ENCODE data around the gene CMIP.
"Not testable (repeated sequence)": the region's sequence is repeated elsewhere in the genome, so short reads cannot be mapped to it uniquely, and the experiment has no call there.

Gene CMIP

DNA sequence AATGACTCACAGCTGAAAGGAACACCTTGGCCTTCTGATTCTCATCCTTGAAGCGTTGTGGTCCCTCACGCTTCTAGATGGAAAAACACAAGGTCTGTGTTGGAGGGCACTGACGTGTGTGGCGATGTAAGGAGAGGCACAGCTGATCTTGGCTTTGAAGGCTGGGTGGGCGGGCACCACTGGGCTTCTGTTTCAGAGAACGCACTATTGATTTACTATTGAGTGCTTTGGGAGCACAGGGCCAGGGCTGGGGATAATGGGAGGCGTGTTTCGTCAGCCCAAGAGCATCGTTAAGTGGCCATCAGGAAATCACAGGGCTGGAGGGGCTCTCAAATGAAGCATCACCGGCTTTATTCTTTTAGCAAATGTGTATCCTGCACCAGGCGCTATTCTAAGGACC, 70.7 kb downstream of the CMIP start:
- DNase-seq (no peak), ATAC-seq (replicated peaks) (no peak)
- H3K9me3 Mint-ChIP-seq: no peaks in the 10 kb centered on the region
- H3K4me1 Mint-ChIP-seq (ENCODE audit: low read depth in 2 of 2): peaks cover 40% of the 10 kb centered on the region in 2 donors
- H3K27me3 Mint-ChIP-seq: no peaks in the 10 kb centered on the region
- H3K36me3 Mint-ChIP-seq (ENCODE audit: insufficient read depth): peaks cover 14% of the 10 kb centered on the region
- H3K4me3 Mint-ChIP-seq: no peak overlapping the region
- H3K27ac Mint-ChIP-seq: peak overlapping the region; percentile 86 to 94

DNA sequence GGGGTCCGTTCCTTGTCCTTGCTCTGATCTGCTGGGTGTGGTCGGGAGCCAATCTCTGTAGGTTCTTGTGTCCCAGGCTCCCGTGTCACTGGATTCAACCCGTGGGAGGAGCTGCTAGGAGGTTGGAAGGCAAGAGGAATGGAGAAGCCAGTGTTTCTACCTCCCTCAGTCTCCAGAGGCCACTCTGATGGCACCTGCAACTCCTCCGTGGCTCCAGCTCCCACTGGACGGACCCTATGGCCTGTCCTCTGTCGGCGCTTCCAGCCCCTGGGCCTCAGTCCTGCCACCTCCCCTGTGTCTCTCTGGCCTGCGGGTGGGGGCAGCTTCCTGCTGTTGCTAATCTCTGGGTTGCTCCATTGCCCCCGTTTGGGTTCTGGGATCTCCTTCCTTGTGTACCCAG, 71.1 kb downstream of the CMIP start:
- H3K4me1 Mint-ChIP-seq (ENCODE audit: low read depth in 2 of 2): peaks cover 45% of the 10 kb centered on the region in 2 donors
- no peaks in the 10 kb centered on the region for H3K27me3 Mint-ChIP-seq
- H3K27ac Mint-ChIP-seq: peak overlapping the region; percentile 86 to 94

DNA sequence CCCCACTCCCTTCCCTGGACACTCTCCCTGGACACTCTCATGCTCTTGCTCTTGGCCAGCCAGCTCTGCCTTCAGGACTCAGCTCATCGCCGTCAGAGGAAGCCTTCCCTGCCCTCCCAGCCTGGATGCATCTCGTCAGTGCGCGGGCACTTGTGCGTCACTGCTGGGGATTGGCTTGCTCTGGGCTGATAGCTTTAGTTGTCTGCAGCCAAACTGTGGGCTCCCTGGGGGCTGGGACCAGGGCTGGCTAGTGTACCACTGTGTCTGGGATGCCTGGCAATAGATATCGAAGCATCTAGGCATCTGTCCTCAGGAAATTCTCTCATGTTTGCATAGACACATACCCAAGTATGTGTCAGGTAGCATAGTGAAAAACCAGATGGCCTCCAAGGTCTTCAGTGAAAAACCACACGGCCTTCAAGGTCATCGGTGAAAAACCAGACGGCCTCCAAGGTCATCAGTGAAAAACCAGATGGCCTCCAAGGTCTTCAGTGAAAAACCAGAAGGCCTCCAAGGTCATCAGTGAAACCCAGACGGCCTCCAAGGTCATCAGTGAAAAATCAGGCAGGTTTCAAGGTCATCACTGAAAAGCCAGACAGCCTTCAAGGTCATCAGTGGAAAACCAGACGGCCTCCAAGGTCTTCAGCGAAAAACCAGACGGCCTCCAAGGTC, 72.0 kb downstream of the CMIP start:
- H3K36me3 Mint-ChIP-seq (ENCODE audit: insufficient read depth): peaks cover 27% of the 10 kb centered on the region
- ATAC-seq (replicated peaks) (no peak), DNase-seq (no peak)
- no peak overlapping the region for H3K4me3 Mint-ChIP-seq
- no peaks in the 10 kb centered on the region for H3K9me3 Mint-ChIP-seq
- peak overlapping the region; percentile 67 to 94 for H3K27ac Mint-ChIP-seq
- H3K4me1 Mint-ChIP-seq (ENCODE audit: low read depth in 2 of 2): peaks cover 48 to 50% of the 10 kb centered on the region in 2 donors
- H3K27me3 Mint-ChIP-seq: no peaks in the 10 kb centered on the region

More for the DNA sequence above, 71.1 kb downstream of the CMIP start:
- no peaks in the 10 kb centered on the region for H3K9me3 Mint-ChIP-seq
- DNase-seq: no peak
- ATAC-seq (replicated peaks): no peak
- H3K36me3 Mint-ChIP-seq (ENCODE audit: insufficient read depth): peaks cover 18% of the 10 kb centered on the region
- no peak overlapping the region for H3K4me3 Mint-ChIP-seq

DNA sequence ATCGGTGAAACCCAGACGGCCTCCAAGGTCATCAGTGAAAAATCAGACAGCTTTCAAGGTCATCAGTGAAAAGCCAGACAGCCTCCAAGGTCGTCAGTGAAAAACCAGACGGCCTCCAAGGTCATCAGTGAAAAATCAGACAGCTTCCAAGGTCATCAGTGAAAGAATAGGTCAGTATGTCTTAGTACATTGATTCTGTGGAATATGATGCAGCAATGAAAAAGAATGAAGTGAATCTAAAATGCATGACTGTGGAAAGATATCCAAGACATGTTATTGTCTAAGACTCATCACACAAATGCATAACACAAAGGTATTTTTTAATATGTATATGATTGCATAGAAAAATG, 72.5 kb downstream of the CMIP start:
- no peaks in the 10 kb centered on the region for H3K9me3 Mint-ChIP-seq
- H3K36me3 Mint-ChIP-seq (ENCODE audit: insufficient read depth): peaks cover 32% of the 10 kb centered on the region
- H3K4me1 Mint-ChIP-seq (ENCODE audit: low read depth in 2 of 2): peaks cover 52 to 53% of the 10 kb centered on the region in 2 donors
- ATAC-seq (replicated peaks): no peak
- no peak for DNase-seq
- no peak overlapping the region for H3K4me3 Mint-ChIP-seq
- no peaks in the 10 kb centered on the region for H3K27me3 Mint-ChIP-seq
- H3K27ac Mint-ChIP-seq: peak overlapping the region; percentile 28 to 94

DNA sequence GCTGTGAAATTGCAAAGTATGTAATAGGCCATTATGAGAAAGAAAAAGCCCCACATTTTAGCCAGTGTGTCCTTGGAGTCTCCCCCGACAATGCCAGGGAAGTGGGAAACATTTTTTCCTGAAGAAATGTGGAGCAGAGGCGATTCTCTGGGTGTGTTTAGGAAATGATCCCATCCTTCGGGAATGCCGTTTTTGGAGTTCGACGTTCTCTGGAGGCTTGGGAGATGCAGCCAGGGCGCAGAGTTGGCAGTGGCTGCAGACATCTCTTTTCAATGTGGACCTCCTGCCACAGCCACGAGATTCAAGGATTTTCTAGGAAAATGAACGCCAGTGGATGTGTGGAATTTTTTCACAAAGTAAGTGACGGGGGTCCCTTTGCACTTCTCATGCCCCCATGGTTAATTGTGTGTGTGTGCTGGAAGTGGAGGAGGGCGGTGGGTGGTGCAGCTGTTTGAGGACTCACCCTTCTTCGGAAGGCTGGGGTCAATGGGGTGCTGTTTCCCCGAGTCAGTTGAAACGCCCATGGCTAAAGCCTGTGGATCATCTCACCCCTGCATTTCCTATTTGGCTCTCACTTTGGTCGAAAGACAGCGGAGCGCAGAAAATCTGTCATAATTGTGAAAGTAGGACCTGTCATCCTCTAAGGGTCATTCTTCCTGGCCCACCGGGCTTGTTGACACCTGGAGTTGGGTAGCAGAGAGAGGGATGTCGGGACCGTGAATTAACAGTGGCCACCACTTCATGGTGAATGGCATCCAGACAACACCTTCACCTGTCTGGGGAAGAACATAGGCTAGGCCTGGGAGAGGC, 73.2 kb downstream of the CMIP start:
- no peak overlapping the region for H3K4me3 Mint-ChIP-seq
- H3K27ac Mint-ChIP-seq: peak overlapping the region; percentile 28 to 100
- H3K36me3 Mint-ChIP-seq (ENCODE audit: insufficient read depth): peaks cover 39% of the 10 kb centered on the region
- peaks cover 57% of the 10 kb centered on the region in 2 donors for H3K4me1 Mint-ChIP-seq (ENCODE audit: low read depth in 2 of 2)
- H3K9me3 Mint-ChIP-seq: no peaks in the 10 kb centered on the region
- no peaks in the 10 kb centered on the region for H3K27me3 Mint-ChIP-seq
- no peak for DNase-seq
- no peak for ATAC-seq (replicated peaks)

DNA sequence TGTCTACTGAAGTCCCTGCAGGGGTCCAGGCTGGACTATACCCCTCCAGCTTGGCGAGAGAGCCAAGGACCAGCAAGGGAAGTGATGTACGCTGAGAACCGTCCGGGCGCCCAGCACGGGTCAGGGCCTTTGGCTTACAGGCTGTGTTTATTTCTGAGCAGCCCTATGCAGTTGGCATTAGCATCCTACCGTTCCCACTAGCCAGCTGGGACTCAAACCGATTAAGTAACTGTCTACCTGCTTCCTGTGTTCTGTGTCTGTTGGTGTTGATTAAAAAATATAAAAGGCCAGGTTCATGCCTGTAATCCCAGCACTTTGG, 73.8 kb downstream of the CMIP start:
- H3K27ac Mint-ChIP-seq: peak overlapping the region; percentile 28 to 100
- no peaks in the 10 kb centered on the region for H3K9me3 Mint-ChIP-seq
- ATAC-seq (replicated peaks) (no peak), DNase-seq (no peak)
- H3K4me1 Mint-ChIP-seq (ENCODE audit: low read depth in 2 of 2): peaks cover 56 to 62% of the 10 kb centered on the region in 2 donors
- no peak overlapping the region for H3K4me3 Mint-ChIP-seq
- no peaks in the 10 kb centered on the region for H3K27me3 Mint-ChIP-seq
- peaks cover 45% of the 10 kb centered on the region for H3K36me3 Mint-ChIP-seq (ENCODE audit: insufficient read depth)

DNA sequence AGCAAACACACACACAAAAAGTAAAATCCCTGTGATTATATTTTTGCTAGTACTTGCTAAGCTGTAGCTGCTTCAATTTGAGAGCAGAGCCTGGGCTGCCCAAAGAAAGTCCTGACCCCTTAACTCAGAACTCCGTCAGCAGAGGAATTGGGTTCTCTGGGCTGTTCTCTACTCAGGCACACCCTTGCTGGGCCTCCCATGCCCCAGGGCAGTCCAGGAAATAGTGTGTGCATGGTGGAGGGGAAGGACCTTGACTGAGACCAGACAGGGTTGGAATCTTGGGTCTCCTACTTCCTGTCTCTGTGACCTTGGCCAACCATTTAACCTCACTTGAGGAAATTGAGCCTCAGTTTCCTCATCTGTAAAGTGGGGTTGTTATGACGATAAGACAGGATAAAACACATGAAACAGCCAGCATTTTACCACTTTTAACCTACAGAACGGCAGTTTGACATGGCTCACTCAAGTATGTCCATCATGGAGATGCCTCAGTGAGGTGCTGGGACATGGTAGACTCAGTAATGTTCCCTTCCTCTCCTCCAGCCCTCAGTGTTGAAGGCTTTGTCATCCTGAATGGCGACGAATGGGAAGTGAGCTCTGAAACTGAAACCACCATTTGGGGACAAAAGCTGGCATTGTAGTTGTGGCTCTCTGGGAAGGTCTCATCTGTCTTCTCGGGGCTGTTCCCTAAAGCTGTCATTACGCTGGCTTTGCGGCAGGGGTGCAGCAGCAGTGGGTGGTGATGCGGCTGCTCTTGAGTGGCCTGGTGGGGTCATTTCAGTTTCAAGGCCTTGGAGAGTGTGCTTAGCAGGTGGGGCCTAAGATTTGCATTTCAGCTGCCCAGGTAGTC, 74.9 kb downstream of the CMIP start:
- no peak for DNase-seq
- peaks cover 56% of the 10 kb centered on the region for H3K36me3 Mint-ChIP-seq (ENCODE audit: insufficient read depth)
- H3K27me3 Mint-ChIP-seq: no peaks in the 10 kb centered on the region
- H3K4me3 Mint-ChIP-seq: peak overlapping the region; percentile 79 to 82
- H3K4me1 Mint-ChIP-seq (ENCODE audit: low read depth in 2 of 2): peaks cover 56 to 65% of the 10 kb centered on the region in 2 donors
- ATAC-seq (replicated peaks): no peak
- no peaks in the 10 kb centered on the region for H3K9me3 Mint-ChIP-seq
- H3K27ac Mint-ChIP-seq: peak overlapping the region; percentile 100

DNA sequence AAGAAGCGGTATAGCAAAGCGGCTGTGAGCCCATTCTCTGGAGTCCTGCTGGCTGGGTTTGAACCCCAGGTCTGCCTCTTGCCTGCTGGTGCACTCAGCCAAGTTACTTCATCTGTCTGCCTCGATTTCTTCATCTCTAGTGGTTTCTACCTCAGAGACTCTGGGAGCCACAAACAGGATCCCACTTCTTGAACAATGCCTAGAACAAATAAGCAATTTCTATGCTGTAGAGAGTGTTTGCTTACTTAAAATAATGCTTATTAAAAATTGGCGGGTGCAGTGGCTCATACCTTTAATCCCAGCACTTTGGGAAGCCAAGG, 75.5 kb downstream of the CMIP start:
- ATAC-seq (replicated peaks): no peak
- Mint-ChIP-seq H3K27me3 (no peaks in the 10 kb centered on the region), H3K4me3 (peak overlapping the region; percentile 79 to 82), H3K27ac (peak overlapping the region; percentile 100), H3K4me1 (ENCODE audit: low read depth in 2 of 2) (peaks cover 56 to 67% of the 10 kb centered on the region in 2 donors), H3K9me3 (no peaks in the 10 kb centered on the region), H3K36me3 (ENCODE audit: insufficient read depth) (peaks cover 57% of the 10 kb centered on the region)
- no peak for DNase-seq

DNA sequence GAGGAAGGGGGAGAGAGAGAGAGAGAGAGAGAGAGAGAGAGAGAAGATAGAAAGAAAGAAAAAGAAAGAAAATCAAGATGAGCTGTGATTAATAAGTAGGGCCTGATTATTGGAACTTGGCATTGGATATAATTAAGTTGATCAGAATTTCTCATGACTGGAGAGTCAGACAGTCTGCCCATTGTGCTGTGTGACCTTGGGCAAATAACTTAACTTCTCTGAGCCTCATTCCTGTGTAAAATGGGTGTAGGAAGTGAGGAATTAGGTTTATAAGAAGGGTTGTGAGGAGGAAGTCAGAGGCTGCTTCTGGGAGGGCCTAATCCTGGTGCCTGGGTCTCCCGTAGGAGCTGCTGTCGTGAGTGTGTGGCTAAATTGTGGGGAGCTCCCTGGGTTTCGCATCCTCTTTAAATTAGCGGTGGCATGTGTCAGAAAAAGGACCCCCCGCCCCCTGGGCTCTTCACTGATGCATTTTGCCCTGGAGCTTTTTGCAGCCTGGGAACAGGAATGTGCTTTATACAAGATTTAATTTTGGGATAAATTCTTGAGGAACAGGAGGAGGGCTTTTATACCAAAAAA, 76.0 kb downstream of the CMIP start:
- Mint-ChIP-seq H3K9me3 (no peaks in the 10 kb centered on the region), H3K4me1 (ENCODE audit: low read depth in 2 of 2) (peaks cover 56 to 67% of the 10 kb centered on the region in 2 donors), H3K27me3 (no peaks in the 10 kb centered on the region), H3K36me3 (ENCODE audit: insufficient read depth) (peaks cover 57% of the 10 kb centered on the region), H3K4me3 (peak overlapping the region; percentile 79 to 82), H3K27ac (peak overlapping the region; percentile 100)
- no peak for ATAC-seq (replicated peaks)
- DNase-seq: no peak

DNA sequence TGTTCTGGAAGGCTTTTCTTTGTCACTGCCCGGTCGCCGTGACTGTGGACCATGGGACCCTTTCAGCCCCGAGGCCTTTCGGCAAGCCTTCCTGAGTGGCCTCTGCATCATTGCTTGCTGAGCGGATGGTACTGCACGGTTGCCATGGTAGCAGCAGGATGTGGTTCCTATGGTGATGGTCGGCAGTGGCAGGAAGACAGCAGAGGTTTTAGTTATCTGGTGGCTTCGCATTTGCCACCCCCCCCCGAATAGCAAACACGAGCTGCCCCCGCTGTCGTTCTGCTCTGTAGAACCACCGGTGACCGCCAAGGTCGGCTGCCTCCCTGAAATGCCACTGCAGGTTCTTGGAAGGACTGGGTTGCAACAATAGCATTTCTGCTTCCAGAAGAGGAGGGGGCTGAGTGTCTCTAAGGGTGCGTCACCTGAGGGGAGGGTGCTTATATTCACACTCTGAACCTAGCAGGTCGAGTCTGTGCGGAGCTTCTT, 76.6 kb downstream of the CMIP start:
- peak; percentile 89 to 90 (median 89) for DNase-seq
- Mint-ChIP-seq H3K36me3 (ENCODE audit: insufficient read depth) (peaks cover 53% of the 10 kb centered on the region), H3K27me3 (no peaks in the 10 kb centered on the region), H3K4me3 (peak overlapping the region; percentile 79 to 82), H3K4me1 (ENCODE audit: low read depth in 2 of 2) (peaks cover 61 to 68% of the 10 kb centered on the region in 2 donors), H3K27ac (peak overlapping the region; percentile 100), H3K9me3 (no peaks in the 10 kb centered on the region)
- ATAC-seq (replicated peaks): peak; percentile 52

DNA sequence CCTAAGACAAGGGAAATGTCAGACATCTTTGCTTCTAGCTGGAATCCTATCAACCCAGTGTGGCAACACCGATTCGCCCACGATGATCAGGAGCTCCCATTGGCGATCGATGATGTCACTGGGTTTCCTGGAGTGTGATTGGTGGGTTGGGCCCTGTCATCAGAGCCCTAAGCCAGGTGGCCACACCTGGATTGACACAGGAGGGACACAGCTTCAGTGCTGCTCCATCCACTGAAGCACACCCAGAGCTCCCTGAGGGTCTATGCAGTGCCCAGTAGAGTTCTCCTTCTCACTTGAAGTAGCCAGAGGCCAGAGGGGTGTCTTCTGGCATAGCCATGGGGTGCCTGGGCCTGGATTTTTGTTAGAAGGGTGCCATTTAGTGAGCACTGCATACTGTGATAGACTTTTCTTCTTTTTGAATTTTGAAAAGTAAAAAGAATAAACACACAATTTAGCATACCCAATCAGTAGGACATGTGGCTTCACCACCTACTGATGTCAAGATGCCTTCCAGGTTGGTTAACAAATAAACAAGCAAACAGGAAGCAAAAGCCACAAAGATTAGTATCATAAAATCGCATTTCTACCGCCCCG, 77.6 kb downstream of the CMIP start:
- ATAC-seq (replicated peaks) (peak; percentile 39), DNase-seq (peak; percentile 63 to 70 (median 68))
- Mint-ChIP-seq H3K9me3 (no peaks in the 10 kb centered on the region), H3K27me3 (no peaks in the 10 kb centered on the region), H3K4me3 (peak overlapping the region; percentile 79 to 82), H3K36me3 (ENCODE audit: insufficient read depth) (peaks cover 52% of the 10 kb centered on the region), H3K27ac (peak overlapping the region; percentile 100), H3K4me1 (ENCODE audit: low read depth in 2 of 2) (peaks cover 66 to 73% of the 10 kb centered on the region in 2 donors)

DNA sequence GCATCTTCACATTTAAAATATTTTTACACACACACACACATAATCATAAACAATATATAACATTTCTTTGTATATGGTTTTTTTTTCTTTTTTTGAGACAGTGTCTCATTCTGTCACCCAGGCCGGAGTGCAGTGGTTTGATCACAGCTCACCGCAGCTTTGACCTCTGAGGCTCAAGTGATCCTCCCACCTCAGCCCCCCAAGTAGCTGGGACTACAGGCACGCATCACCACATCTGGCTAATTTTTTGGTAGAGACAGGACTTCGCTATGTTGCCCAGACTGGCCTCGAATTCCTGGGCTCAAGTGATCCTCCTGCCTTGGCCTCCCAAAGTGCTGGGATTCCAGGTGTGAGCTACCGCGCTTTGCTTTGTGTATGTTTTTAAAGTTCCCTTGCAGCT, 78.2 kb downstream of the CMIP start:
- H3K9me3 Mint-ChIP-seq; ATAC-seq (replicated peaks); H3K27me3 Mint-ChIP-seq: not testable (repeated sequence)
- Mint-ChIP-seq H3K4me1 (ENCODE audit: low read depth in 2 of 2) (peaks cover 72 to 78% of the 10 kb centered on the region in 2 donors), H3K27ac (peak overlapping the region; percentile 100), H3K4me3 (peak overlapping the region; percentile 79 to 82), H3K36me3 (ENCODE audit: insufficient read depth) (peaks cover 54% of the 10 kb centered on the region)
- peak; percentile 25 to 45 (median 36) for DNase-seq

Measured in effector memory CD8-positive, alpha-beta T cell (primary cell).